Peyer's patch (tissue), 4 donors: ENCODE results near the gene ZNF587. TPM values are rescaled to one million over a fixed set of nuclear protein-coding genes. Genes with fewer than 3 reads are reported as not detected.
"Not testable (repeated sequence)": the region's sequence is repeated elsewhere in the genome, so short reads cannot be mapped to it uniquely, and the experiment has no call there.

Experiments used
- DNase-seq, 3 donors: peaks; one replicate each; pipeline ENCODE4 v3.0.0-alpha.2; 2017 to 2019
- H3K27ac ChIP-seq, 4 donors: fragments of 200-600 bp; sonication (generic); one replicate each; pipeline ENCODE4 v1.5.1; 2016 to 2019
- H3K27me3 ChIP-seq, 2 donors: fragments of 200-600 bp; sonication (generic); one replicate each; pipeline ENCODE4 v1.5.1; 2019
- H3K36me3 ChIP-seq, 3 donors: fragments of 200-600 bp; sonication (generic); one replicate each; pipeline ENCODE4 v1.5.1; 2016 to 2019
- H3K4me1 ChIP-seq, 4 donors: fragments of 200-600 bp; sonication (generic); one replicate each; pipeline ENCODE4 v1.5.1; 2016 to 2019
- H3K4me3 ChIP-seq, 4 donors: fragments of 200-600 bp; sonication (generic); 1 replicate in 3 of 4; 2 replicates in 1 of 4; pipeline ENCODE4 v1.5.1; 2016 to 2019; ENCODE audit warnings: mild to moderate bottlenecking in 1 of 4
- H3K9me3 ChIP-seq, 4 donors: fragments of 200-600 bp; sonication (generic); one replicate each; pipeline ENCODE4 v1.5.1; 2016 to 2019; ENCODE audit warnings: mild to moderate bottlenecking in 1 of 4
- CTCF ChIP-seq, 6 experiments: fragments of 450-650 bp in 4 of 6; fragments of 200-600 bp in 2 of 6; sonication (generic) in 1 of 6; IDR thresholded peaks; one replicate each; pipeline ENCODE4 v1.5.1; 2017 to 2019; ENCODE audit warnings: antibody characterized with exemption in 6 of 6, mild to moderate bottlenecking in 3 of 6, moderate library complexity in 1 of 6
- POLR2A ChIP-seq, 2 donors: fragments of 450-650 bp; IDR thresholded peaks; one replicate each; pipeline ENCODE4 v1.5.1; 2017; ENCODE audit warnings: antibody characterized with exemption in 2 of 2, mild to moderate bottlenecking in 2 of 2, moderate library complexity in 2 of 2
- total RNA-seq, 4 donors: library from RNA; depleted of rRNA; stranded (reverse); fragments of >200 nt; gene quantifications; one replicate each; pipeline ENCODE4 v1.1.0, GENCODE V29; 2016

ZNF587 gene
- total RNA-seq, 4 donors from 2014 or later = 35.7 to 74.7 (median 62.8) TPM

GRCh38 chr19:57820599-57820998 lies 29.1 kb upstream of the ZNF587 start:
- no peaks in the 10 kb centered on the region for H3K27me3 ChIP-seq
- H3K4me1 ChIP-seq = peaks cover 0 to 20% (median 7%) of the 10 kb centered on the region in 4 donors
- peak overlapping the region in 2 of 4 donors; percentile 71 to 92 for H3K27ac ChIP-seq

GRCh38 chr19:57821095-57821494 lies 28.6 kb upstream of the ZNF587 start:
- peaks cover 0 to 20% (median 7%) of the 10 kb centered on the region in 4 donors for H3K4me1 ChIP-seq
- H3K36me3 ChIP-seq, H3K9me3 ChIP-seq, DNase-seq, H3K27me3 ChIP-seq: not testable (repeated sequence)
- H3K27ac ChIP-seq = peak overlapping the region in 1 of 4 donors; percentile 92
- H3K4me3 ChIP-seq = peak overlapping the region in 2 of 4 donors; percentile 88 to 98

More at GRCh38 chr19:57820599-57820998, 29.1 kb upstream of the ZNF587 start:
- H3K4me3 ChIP-seq = peak overlapping the region; percentile 59 to 98 (median 92)
- no peaks in the 10 kb centered on the region for H3K9me3 ChIP-seq
- DNase-seq = no peak
- no peak for TF ChIP-seq CTCF (IDR thresholded peaks at IDR 0.05)
- TF ChIP-seq POLR2A (IDR thresholded peaks at IDR 0.05) = no peak
- no peaks in the 10 kb centered on the region for H3K36me3 ChIP-seq

- H3K36me3 ChIP-seq, H3K27ac ChIP-seq, H3K4me3 ChIP-seq, H3K27me3 ChIP-seq, DNase-seq, H3K9me3 ChIP-seq: not testable (repeated sequence)
- H3K4me1 ChIP-seq = peaks cover 0 to 20% (median 7%) of the 10 kb centered on the region in 4 donors
Observed at GRCh38 chr19:57821501-57821900, 28.2 kb upstream of the ZNF587 start.

GRCh38 chr19:57823155-57823554 lies 26.5 kb upstream of the ZNF587 start:
- H3K9me3 ChIP-seq, H3K27me3 ChIP-seq, H3K27ac ChIP-seq, H3K4me3 ChIP-seq, DNase-seq, H3K36me3 ChIP-seq: not testable (repeated sequence)
- H3K4me1 ChIP-seq = peaks cover 0 to 20% (median 7%) of the 10 kb centered on the region in 4 donors

GRCh38 chr19:57823608-57824007 lies 26.1 kb upstream of the ZNF587 start:
- not testable (repeated sequence) for H3K4me3 ChIP-seq, H3K27me3 ChIP-seq, H3K9me3 ChIP-seq, DNase-seq, H3K36me3 ChIP-seq, H3K27ac ChIP-seq
- peaks cover 0 to 20% (median 7%) of the 10 kb centered on the region in 4 donors for H3K4me1 ChIP-seq

GRCh38 chr19:57825511-57825910 lies 24.1 kb upstream of the ZNF587 start:
- H3K4me1 ChIP-seq = peaks cover 0 to 17% (median 5%) of the 10 kb centered on the region in 4 donors
- no peak overlapping the region for H3K4me3 ChIP-seq
- no peaks in the 10 kb centered on the region for H3K27me3 ChIP-seq
- H3K27ac ChIP-seq = no peak overlapping the region
- DNase-seq = no peak
- H3K9me3 ChIP-seq = no peaks in the 10 kb centered on the region
- peaks cover 0 to 7% (median 0%) of the 10 kb centered on the region in 3 donors for H3K36me3 ChIP-seq
- TF ChIP-seq POLR2A (IDR thresholded peaks at IDR 0.05) (no peak), CTCF (IDR thresholded peaks at IDR 0.05) (no peak)

- TF ChIP-seq POLR2A (IDR thresholded peaks at IDR 0.05) = no peak
- TF ChIP-seq CTCF (IDR thresholded peaks at IDR 0.05) = no peak
- DNase-seq = no peak
- Histone ChIP-seq H3K9me3 (no peaks in the 10 kb centered on the region), H3K27me3 (no peaks in the 10 kb centered on the region), H3K4me1 (peaks cover 0 to 2% (median 0%) of the 10 kb centered on the region in 4 donors), H3K36me3 (peaks cover 0 to 7% (median 0%) of the 10 kb centered on the region in 3 donors), H3K4me3 (no peak overlapping the region), H3K27ac (no peak overlapping the region)
Observed at GRCh38 chr19:57829316-57829715, 20.3 kb upstream of the ZNF587 start.

GRCh38 chr19:57830071-57830602 lies 19.5 kb upstream of the ZNF587 start, which contains the start of gene ZNF587B:
Gene ZNF587B (plus strand): TSS chr19:57830299. CDS start chr19:57830529, 230 bp downstream.
- H3K4me1 ChIP-seq = no peaks in the 10 kb centered on the region
- H3K27me3 ChIP-seq = no peaks in the 10 kb centered on the region
- H3K9me3 ChIP-seq = no peaks in the 10 kb centered on the region
- peak; percentile 27 to 79 (median 64) for DNase-seq
- H3K36me3 ChIP-seq = peaks cover 0 to 7% (median 0%) of the 10 kb centered on the region in 3 donors
- H3K4me3 ChIP-seq = peak within 1 kb of the TSS in 3 of 4 donors; percentile 6 to 47 (median 34)
- H3K27ac ChIP-seq = peak within 1 kb of the TSS in 1 of 4 donors; percentile 53
- peak in 4 of 6 experiments; percentile 33 to 46 (median 40) for TF ChIP-seq CTCF (IDR thresholded peaks at IDR 0.05)
- no peak for TF ChIP-seq POLR2A (IDR thresholded peaks at IDR 0.05)

- not testable (repeated sequence) for DNase-seq, H3K27ac ChIP-seq, H3K9me3 ChIP-seq, H3K27me3 ChIP-seq, H3K4me1 ChIP-seq, H3K4me3 ChIP-seq
- H3K36me3 ChIP-seq = peaks cover 0 to 18% (median 0%) of the 10 kb centered on the region in 3 donors
Observed at GRCh38 chr19:57836991-57837390, 12.7 kb upstream of the ZNF587 start.

- not testable (repeated sequence) for H3K27me3 ChIP-seq, DNase-seq, H3K9me3 ChIP-seq, H3K4me1 ChIP-seq, H3K27ac ChIP-seq, H3K4me3 ChIP-seq
- peaks cover 0 to 27% (median 0%) of the 10 kb centered on the region in 3 donors for H3K36me3 ChIP-seq
Observed at GRCh38 chr19:57838622-57839191, 11.0 kb upstream of the ZNF587 start.
